HK-2 (cell line): ENCODE data around the gene EFNA5.

ENCODE experiments used
- DNase-seq: peaks from one replicate; pipeline ENCODE4 v3.0.0-alpha.2; 2018; ENCODE audit not compliant: unreplicated experiment

Gene EFNA5

DNA sequence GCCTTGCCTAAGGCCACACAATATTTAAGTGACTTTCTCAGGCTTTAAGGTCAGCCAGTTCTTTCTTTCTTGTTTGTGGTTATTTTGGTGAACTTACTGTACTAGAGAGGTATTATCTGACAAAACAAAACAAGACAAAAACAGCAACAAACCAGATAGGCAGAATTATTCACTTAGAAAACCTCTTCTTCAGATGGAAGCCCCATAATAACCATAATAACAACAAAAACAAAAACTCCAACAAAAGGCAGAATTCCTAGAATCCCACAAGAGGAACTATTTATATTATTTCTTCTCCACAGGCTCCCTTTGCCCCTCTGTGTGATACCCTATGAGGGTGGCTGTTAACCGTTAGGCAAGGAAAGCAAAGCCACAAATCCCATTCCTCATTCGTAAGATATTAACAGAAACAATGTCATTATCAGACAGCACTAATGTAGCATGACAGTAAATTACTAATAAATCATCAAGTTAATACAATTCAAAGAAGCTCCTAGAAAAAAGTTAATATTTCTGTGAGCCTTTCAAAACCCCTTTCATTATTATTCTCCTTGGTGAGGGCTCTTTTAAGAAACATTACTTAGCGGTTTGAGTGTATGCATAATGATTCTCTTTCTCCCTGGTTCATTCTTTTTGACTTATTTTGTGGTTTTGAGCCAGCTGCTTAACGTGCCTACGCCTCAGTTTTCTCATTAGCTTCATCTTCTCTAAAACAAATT lies 274.9 kb downstream of the EFNA5 start:
- no peak for DNase-seq

- DNase-seq = no peak
These were observed 276.9 kb downstream of the EFNA5 start for GRCh38 chr5:107393851-107394250.

- no peak for DNase-seq
These were observed 278.9 kb downstream of the EFNA5 start for GRCh38 chr5:107391787-107392186.

GRCh38 chr5:107389775-107390148 lies 281.0 kb downstream of the EFNA5 start:
- no peak for DNase-seq

GRCh38 chr5:107389130-107389774 lies 281.5 kb downstream of the EFNA5 start:
- DNase-seq = no peak

DNA sequence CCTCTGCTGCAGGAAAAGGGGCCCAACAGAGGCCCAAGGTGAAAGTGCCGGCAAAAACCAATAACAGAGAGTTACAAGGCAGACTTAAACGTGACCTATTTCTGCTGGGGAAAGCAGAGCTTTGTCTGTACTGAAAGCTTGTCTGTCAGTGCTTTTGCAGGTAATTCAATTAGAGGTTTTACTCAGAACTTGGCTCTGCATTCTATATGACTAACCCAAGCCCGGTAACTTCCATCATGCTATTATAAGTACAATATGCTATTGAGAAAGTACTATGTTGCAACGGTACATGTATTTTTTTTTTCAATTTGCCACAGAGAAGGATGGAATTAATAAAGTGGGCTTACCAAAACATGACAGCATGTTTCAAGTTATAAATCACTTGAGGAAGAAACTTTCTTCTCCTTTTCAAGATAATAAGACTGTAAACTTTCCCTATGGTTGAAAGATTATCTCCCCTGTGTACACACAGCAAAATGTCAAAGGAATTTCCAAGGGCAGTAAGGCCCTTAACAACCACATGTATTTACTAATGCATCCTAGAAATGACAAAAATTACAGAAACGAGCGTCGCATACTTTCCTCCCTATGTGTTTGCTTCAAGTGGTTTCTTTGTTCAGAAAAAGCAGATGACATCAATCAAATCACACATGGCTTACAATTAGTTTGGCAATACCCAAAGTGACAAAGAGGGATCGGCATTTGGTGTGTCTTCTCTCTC lies 282.4 kb downstream of the EFNA5 start:
- DNase-seq = no peak

DNA sequence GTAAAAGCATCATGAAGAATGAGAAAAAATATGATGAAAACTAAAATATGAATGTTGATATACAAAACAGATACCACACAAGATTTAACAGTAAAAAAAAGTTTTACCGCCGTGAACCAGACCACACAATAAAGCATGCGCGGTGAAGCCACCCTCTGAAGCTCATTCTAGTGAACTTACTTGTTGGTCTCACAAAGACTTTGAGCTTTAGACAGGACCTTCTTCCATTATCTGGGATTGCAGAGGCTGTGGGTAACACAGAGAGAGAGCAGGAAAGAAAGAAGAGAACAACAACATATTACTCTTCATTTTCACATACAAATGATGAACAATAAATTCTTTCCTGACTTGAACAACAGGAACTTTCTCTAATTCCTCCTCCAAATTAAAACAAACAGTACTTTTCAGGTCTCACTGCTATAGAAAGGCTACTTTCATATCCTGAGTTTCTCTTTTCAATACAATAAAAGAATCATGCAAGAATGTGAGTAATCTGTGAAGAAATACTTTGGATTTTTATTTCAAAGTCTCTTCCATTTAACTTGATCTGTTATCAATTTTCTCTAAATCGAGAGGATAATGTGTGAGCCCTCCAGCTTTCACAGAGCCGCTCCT lies 283.1 kb downstream of the EFNA5 start:
- no peak for DNase-seq

- DNase-seq = no peak
These were observed 285.0 kb downstream of the EFNA5 start for GRCh38 chr5:107385708-107386107.

GRCh38 chr5:107384256-107384655 lies 286.5 kb downstream of the EFNA5 start:
- no peak for DNase-seq

DNA sequence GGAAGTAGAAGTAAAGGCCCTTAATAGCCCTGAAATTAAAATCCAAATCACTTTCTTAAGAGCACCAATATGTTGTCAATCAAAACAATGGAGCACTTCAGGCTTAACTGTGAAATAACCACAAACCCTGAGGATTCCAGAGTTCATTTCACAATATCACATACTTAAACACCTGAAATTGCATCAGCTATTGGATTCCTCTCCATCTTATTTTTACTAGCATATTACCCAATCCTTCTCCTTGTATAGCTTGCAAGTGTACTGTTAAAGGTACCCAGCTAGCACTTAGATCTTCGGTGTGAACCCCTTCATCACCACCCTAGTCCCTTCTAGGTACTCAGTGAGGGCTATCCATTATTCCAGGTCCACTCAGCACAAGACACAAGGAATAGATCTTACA lies 287.3 kb downstream of the EFNA5 start:
- no peak for DNase-seq

DNA sequence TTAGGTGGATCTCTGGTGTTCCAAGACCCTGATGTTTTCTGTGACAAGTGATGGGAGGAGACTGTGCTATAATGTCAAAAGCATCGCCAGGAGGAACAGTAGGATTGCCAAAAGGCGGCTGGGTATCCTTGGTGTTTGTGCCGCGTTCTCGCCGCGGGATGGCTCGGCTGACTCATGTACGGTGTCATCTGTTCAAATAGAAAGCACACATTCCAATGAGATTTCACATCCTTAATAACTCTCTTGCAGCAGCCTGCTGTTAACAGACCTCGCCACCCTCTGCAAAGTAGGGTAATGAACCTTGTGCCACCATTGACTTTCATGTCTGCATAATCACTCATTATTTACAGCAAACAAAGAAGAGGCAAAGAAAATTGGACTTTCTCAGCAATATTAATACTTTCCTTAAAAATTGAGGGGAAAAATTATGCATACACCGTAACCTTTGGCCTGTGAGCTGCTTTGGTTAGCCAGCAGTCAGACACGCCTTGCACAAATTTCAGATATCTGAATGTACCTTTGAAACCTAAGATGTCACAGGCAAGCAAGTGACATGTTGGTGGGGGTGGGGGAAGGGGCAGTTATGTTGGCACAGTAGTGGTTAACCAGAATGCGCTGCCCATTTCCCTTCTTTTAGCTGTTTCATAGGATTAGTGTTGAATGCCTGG lies 289.4 kb downstream of the EFNA5 start:
- DNase-seq = peak; percentile 73

- DNase-seq = no peak
These were observed 290.1 kb downstream of the EFNA5 start for GRCh38 chr5:107380654-107381053.

GRCh38 chr5:107378218-107378899 lies 292.4 kb downstream of the EFNA5 start:
- no peak for DNase-seq

GRCh38 chr5:107377277-107377609 lies 293.5 kb downstream of the EFNA5 start:
- no peak for DNase-seq

GRCh38 chr5:107376546-107377276 lies 294.0 kb downstream of the EFNA5 start:
- peak; percentile 38 for DNase-seq

DNA sequence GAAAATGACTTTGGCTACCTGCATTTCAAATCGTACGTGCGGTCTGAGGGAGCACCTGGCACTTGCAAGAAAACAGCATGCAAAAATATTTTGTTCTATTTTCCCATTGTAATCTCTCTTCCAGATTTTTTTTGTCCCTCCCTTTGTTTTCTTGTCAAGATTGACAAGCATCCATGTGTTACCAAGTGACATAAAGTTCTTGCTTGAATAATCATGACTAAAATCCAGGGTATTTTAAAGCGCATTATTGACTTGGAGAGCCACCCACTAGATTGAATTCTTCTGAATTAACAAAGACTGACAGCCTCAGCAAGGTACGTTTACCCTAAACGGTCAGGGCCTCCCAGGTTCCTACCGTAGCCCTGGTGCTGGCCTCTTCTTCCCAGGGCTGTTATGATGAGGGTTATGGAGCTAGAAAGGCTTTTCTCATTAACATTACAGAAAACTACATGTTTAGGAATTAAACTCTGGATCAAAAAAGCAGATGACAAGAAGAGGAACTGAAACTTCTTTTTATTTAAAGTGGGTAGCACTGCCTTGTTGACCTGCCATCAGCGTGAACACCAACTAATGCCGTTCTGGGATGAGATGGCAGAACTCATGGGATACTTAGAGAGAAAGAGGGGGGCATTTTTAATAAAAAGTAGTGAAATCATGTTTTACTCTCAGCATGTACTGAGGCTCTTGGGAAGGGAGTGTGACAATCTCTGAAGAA lies 297.0 kb downstream of the EFNA5 start:
- no peak for DNase-seq

GRCh38 chr5:107372723-107373450 lies 297.9 kb downstream of the EFNA5 start:
- DNase-seq = no peak

GRCh38 chr5:107370396-107370968 lies 300.3 kb downstream of the EFNA5 start:
- DNase-seq = no peak

DNA sequence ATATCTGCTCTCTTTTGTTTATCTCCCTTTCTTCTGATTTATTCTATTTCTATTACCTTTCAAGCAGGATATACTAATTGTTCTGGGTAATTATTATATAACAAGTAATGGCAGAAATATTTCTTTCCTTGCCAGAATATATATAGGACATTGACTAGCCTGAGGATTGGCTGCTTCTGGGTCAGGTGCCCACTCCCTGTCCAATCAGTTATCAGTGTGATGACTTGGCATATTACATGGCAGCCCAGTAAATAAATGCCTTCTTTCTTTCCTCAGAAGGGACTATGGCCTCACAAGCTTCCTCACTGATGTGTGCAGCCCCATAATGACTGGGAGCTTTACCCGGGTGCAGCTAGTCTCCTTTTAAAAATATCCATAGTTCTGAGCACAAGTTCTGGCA lies 301.1 kb downstream of the EFNA5 start:
- DNase-seq = no peak
